ENCODE data around the gene KHDRBS1.
"Not testable (repeated sequence)": the region's sequence is repeated elsewhere in the genome, so short reads cannot be mapped to it uniquely, and the experiment has no call there.

DNA sequence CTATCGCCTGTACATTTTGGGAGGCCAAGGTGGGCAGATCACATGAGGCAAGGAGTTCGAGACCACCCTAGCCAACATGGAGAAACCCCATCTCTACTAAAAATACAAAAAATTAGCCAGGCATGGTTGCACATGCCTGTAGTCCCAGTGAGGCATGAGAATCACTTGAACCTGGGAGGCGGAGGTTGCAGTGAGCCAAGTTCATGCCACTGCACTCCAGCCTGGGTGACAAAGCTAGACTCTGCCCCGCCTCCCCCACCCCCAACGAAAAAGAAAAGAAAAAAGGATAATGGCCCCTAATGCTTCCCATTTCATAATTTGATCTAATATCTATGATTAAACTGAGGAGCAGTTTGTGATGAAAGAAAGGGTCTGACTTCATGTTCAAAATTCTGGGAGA, 17.5 kb upstream of the KHDRBS1 start:
- TF ChIP-seq USF2 (IDR thresholded peaks at IDR 0.05; ENCODE audit: borderline replicate concordance, low read depth, low read length); RXRA (IDR thresholded peaks at IDR 0.05; ENCODE audit: borderline replicate concordance, low read depth); JUND (IDR thresholded peaks at IDR 0.05); EZH2phosphoT487 (IDR thresholded peaks at IDR 0.05; ENCODE audit: borderline replicate concordance, low read depth): not testable (repeated sequence)
